ENCODE data around the gene GTPBP10.
A peak's percentile ranks its signal among the peaks of the same experiment; 100 is the strongest.

GTPBP10 gene

DNA sequence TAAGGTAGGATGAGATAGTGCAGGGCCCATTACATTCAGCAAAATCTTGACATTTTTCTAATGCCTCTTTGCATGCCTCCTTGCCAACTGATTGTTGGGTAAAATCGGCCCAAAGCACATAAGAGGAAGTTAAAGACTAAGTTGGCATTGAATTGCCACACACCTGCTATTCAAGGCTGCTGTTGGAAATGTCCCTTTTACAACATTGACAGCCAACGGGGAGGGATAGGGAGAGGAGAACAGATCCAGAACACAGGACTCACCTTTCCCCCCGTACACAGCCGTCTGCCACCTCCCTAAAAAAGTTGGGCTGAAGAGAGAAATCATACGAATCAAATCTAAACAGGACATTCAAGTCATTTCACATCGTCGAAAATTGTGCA is 26.1 kb upstream of the GTPBP10 start:
- Histone ChIP-seq H2BK12ac (ENCODE audit: low read length) (no peak overlapping the region), H2BK5ac (ENCODE audit: low read length) (no peak overlapping the region), H3K4me1 (ENCODE audit: control insufficient read depth in 2 of 2, insufficient read depth in 1 of 2, low read depth in 1 of 2, low read length in 2 of 2) (peaks cover 2 to 3% of the 10 kb centered on the region in 2 donors), H3K14ac (ENCODE audit: low read length) (no peak overlapping the region), H3K27ac (replicated peaks; ENCODE audit: low read length) (no peak overlapping the region), H4K8ac (ENCODE audit: low read depth, low read length) (no peak overlapping the region), H3K4me3 (ENCODE audit: low read length in 2 of 2) (no peak overlapping the region), H3K9me3 (replicated peaks in 1 of 2; ENCODE audit: control insufficient read depth in 2 of 2, insufficient read depth in 1 of 2, low read depth in 1 of 2, low read length in 2 of 2) (peaks cover 0 to 11% of the 10 kb centered on the region in 2 donors), H2AK5ac (ENCODE audit: low read depth, low read length) (no peak overlapping the region), H3K36me3 (replicated peaks in 1 of 2; ENCODE audit: control insufficient read depth in 2 of 2, insufficient read depth in 2 of 2, low read length in 2 of 2) (no peaks in the 10 kb centered on the region), H2BK120ac (ENCODE audit: low read depth, low read length) (no peak overlapping the region), H4K91ac (ENCODE audit: low read depth, low read length, poor library complexity) (no peak overlapping the region), H3K9ac (ENCODE audit: low read depth, low read length, poor library complexity) (no peak overlapping the region), H2BK15ac (ENCODE audit: low read length) (no peak overlapping the region), H3K4me2 (ENCODE audit: insufficient read depth, low read length, poor library complexity, severe bottlenecking) (peak overlapping the region; percentile 71), H3K27me3 (ENCODE audit: control insufficient read depth in 3 of 3, insufficient read depth in 3 of 3, low read depth in 1 of 3, low read length in 3 of 3) (peaks cover 11 to 67% (median 23%) of the 10 kb centered on the region in 3 experiments), H3K4ac (ENCODE audit: low read length) (no peak overlapping the region), H3K23ac (ENCODE audit: low read depth, low read length, poor library complexity) (no peak overlapping the region), H3K79me1 (ENCODE audit: low read depth, low read length) (peaks cover 3% of the 10 kb centered on the region), H2AFZ (ENCODE audit: low read length) (peak overlapping the region; percentile 94), H3K18ac (ENCODE audit: low read length) (no peak overlapping the region)
- DNase-seq (ENCODE audit: low spot score): no peak
- no CpG with 5 or more reads among the region's 7 CpGs for WGBS, 2 donors (ENCODE audit: extremely low coverage in 2 of 2, insufficient read length in 2 of 2, insufficient replicate concordance in 1 of 2)

DNA sequence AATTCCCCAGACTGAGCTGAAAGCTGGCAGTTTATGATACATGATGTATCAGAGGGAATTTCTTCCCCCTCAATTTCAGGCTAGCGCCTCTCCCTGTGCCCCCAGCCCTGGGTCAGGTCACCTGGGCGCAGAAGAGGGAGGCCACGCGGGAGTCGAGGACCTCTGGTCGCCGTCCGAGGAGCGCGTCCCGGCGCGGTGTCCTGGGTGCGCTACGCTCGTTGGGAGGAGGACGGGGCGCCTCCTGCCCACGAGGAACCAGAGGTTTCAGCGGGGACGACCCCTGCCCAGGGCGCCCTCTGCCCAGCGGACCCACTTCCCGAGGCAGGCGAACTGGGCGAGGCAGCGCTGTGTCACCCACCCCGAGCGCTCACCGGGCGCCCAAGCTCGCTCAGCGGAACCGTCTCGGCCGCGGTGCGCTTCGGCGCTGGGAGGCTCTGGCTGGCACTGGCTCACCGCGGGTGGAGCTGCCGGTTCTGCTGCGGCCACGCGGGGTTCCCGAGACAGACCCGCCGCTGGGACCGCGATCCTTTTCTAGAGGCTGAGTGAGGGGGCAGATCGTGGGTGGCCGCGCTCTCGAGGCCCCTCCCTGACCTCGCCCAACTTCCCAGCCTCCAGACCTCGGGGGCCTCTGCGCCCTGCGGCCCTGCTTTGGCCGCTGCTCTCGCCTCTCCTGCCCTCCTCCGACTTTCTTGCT is 25.6 kb upstream of the GTPBP10 start, which contains the start of gene FAM237B:
FAM237B (minus strand) TSS at position 504 of the 694 bp plus-strand sequence. CDS start 1,556 bp downstream, outside the sequence.
- peak within 1 kb of the TSS; percentile 84 for H3K14ac ChIP-seq (ENCODE audit: low read length)
- H2BK120ac ChIP-seq (ENCODE audit: low read depth, low read length): no peak within 1 kb of the TSS
- peak within 1 kb of the TSS; percentile 71 for H3K4me2 ChIP-seq (ENCODE audit: insufficient read depth, low read length, poor library complexity, severe bottlenecking)
- H2BK5ac ChIP-seq (ENCODE audit: low read length): no peak within 1 kb of the TSS
- no peak within 1 kb of the TSS for H2BK12ac ChIP-seq (ENCODE audit: low read length)
- H3K36me3 ChIP-seq (replicated peaks in 1 of 2; ENCODE audit: control insufficient read depth in 2 of 2, insufficient read depth in 2 of 2, low read length in 2 of 2): no peaks in the 10 kb centered on the region
- peak; percentile 39 for DNase-seq (ENCODE audit: low spot score)
- H3K79me1 ChIP-seq (ENCODE audit: low read depth, low read length): peaks cover 3% of the 10 kb centered on the region
- WGBS, 2 donors (ENCODE audit: extremely low coverage in 2 of 2, insufficient read length in 2 of 2, insufficient replicate concordance in 1 of 2): no CpG with 5 or more reads among the region's 62 CpGs
- peak within 1 kb of the TSS; percentile 94 for H2AFZ ChIP-seq (ENCODE audit: low read length)
- peaks cover 11 to 67% (median 23%) of the 10 kb centered on the region in 3 experiments for H3K27me3 ChIP-seq (ENCODE audit: control insufficient read depth in 3 of 3, insufficient read depth in 3 of 3, low read depth in 1 of 3, low read length in 3 of 3)
- H3K9me3 ChIP-seq (replicated peaks in 1 of 2; ENCODE audit: control insufficient read depth in 2 of 2, insufficient read depth in 1 of 2, low read depth in 1 of 2, low read length in 2 of 2): peaks cover 0 to 11% of the 10 kb centered on the region in 2 donors
- H3K27ac ChIP-seq (replicated peaks; ENCODE audit: low read length): no peak within 1 kb of the TSS
- H4K8ac ChIP-seq (ENCODE audit: low read depth, low read length): peak within 1 kb of the TSS; percentile 43
- H3K9ac ChIP-seq (ENCODE audit: low read depth, low read length, poor library complexity): peak within 1 kb of the TSS; percentile 78
- peak within 1 kb of the TSS; percentile 89 for H2BK15ac ChIP-seq (ENCODE audit: low read length)
- peak within 1 kb of the TSS; percentile 24 for H3K18ac ChIP-seq (ENCODE audit: low read length)
- peak within 1 kb of the TSS; percentile 26 to 79 for H3K4me3 ChIP-seq (ENCODE audit: low read length in 2 of 2)
- H3K4ac ChIP-seq (ENCODE audit: low read length): no peak within 1 kb of the TSS
- H4K91ac ChIP-seq (ENCODE audit: low read depth, low read length, poor library complexity): no peak within 1 kb of the TSS
- no peak within 1 kb of the TSS for H3K23ac ChIP-seq (ENCODE audit: low read depth, low read length, poor library complexity)
- no peak within 1 kb of the TSS for H2AK5ac ChIP-seq (ENCODE audit: low read depth, low read length)
- H3K4me1 ChIP-seq (ENCODE audit: control insufficient read depth in 2 of 2, insufficient read depth in 1 of 2, low read depth in 1 of 2, low read length in 2 of 2): peaks cover 2 to 3% of the 10 kb centered on the region in 2 donors

DNA sequence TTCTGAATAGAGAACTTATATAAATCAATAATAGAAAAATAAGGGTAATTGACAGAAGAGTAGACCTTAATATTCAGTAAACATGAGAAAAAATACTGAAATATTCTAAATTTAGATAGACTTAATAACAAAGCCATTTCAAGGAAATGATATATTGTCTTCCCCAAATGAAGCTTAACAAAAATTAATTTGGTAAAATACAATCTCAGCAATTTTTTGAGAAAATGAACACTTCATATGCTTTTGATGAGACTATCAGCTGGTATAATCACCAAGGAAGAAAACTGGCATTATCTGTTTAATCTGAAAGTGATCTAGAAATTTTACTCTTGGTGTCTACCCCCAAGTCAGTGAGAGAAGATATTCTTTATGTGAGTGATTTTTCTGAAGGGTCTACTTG is 23.7 kb upstream of the GTPBP10 start:
- Histone ChIP-seq H3K4me3 (ENCODE audit: low read length in 2 of 2) (no peak overlapping the region), H3K9ac (ENCODE audit: low read depth, low read length, poor library complexity) (no peak overlapping the region), H2BK12ac (ENCODE audit: low read length) (no peak overlapping the region), H3K14ac (ENCODE audit: low read length) (no peak overlapping the region), H3K9me3 (replicated peaks in 1 of 2; ENCODE audit: control insufficient read depth in 2 of 2, insufficient read depth in 1 of 2, low read depth in 1 of 2, low read length in 2 of 2) (peaks cover 0 to 11% of the 10 kb centered on the region in 2 donors), H2BK15ac (ENCODE audit: low read length) (no peak overlapping the region), H2AK5ac (ENCODE audit: low read depth, low read length) (no peak overlapping the region), H4K91ac (ENCODE audit: low read depth, low read length, poor library complexity) (no peak overlapping the region), H3K4me2 (ENCODE audit: insufficient read depth, low read length, poor library complexity, severe bottlenecking) (no peak overlapping the region), H3K27ac (replicated peaks; ENCODE audit: low read length) (no peak overlapping the region), H3K18ac (ENCODE audit: low read length) (no peak overlapping the region), H3K23ac (ENCODE audit: low read depth, low read length, poor library complexity) (no peak overlapping the region), H2BK120ac (ENCODE audit: low read depth, low read length) (no peak overlapping the region), H3K4ac (ENCODE audit: low read length) (no peak overlapping the region), H2BK5ac (ENCODE audit: low read length) (no peak overlapping the region), H2AFZ (ENCODE audit: low read length) (no peak overlapping the region), H3K36me3 (replicated peaks in 1 of 2; ENCODE audit: control insufficient read depth in 2 of 2, insufficient read depth in 2 of 2, low read length in 2 of 2) (no peaks in the 10 kb centered on the region), H4K8ac (ENCODE audit: low read depth, low read length) (no peak overlapping the region), H3K79me1 (ENCODE audit: low read depth, low read length) (peaks cover 3% of the 10 kb centered on the region), H3K27me3 (ENCODE audit: control insufficient read depth in 3 of 3, insufficient read depth in 3 of 3, low read depth in 1 of 3, low read length in 3 of 3) (peaks cover 11 to 61% (median 23%) of the 10 kb centered on the region in 3 experiments), H3K4me1 (ENCODE audit: control insufficient read depth in 2 of 2, insufficient read depth in 1 of 2, low read depth in 1 of 2, low read length in 2 of 2) (peaks cover 2 to 3% of the 10 kb centered on the region in 2 donors)
- no peak for DNase-seq (ENCODE audit: low spot score)

DNA sequence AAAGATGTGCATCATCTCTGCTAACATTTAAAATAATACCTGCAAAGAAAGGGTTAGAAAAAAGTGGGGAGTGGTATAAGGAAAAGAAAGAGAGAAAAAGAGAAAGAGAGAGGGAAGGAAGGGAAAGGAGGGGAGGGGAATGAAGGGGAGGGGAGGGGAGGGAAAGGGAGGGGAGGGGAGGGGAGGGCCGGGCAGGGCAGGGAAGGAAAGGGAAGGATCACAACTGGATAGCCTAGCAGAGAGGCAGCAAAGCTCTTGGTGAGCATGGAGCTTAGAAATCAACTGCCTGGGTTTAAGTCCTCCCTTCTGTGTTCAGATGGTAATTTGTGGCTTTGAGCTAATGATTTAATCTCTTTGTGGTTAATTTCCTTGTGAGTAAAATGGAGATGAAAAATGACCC is 20.0 kb upstream of the GTPBP10 start:
- Histone ChIP-seq H3K9me3 (replicated peaks in 1 of 2; ENCODE audit: control insufficient read depth in 2 of 2, insufficient read depth in 1 of 2, low read depth in 1 of 2, low read length in 2 of 2) (peaks cover 0 to 2% of the 10 kb centered on the region in 2 donors), H3K27ac (replicated peaks; ENCODE audit: low read length) (no peak overlapping the region), H3K23ac (ENCODE audit: low read depth, low read length, poor library complexity) (no peak overlapping the region), H3K27me3 (ENCODE audit: control insufficient read depth in 3 of 3, insufficient read depth in 3 of 3, low read depth in 1 of 3, low read length in 3 of 3) (peaks cover 2 to 27% (median 9%) of the 10 kb centered on the region in 3 experiments), H3K4me3 (ENCODE audit: low read length in 2 of 2) (no peak overlapping the region), H3K79me1 (ENCODE audit: low read depth, low read length) (no peaks in the 10 kb centered on the region), H3K36me3 (replicated peaks in 1 of 2; ENCODE audit: control insufficient read depth in 2 of 2, insufficient read depth in 2 of 2, low read length in 2 of 2) (no peaks in the 10 kb centered on the region), H3K4ac (ENCODE audit: low read length) (no peak overlapping the region), H2BK120ac (ENCODE audit: low read depth, low read length) (no peak overlapping the region), H3K4me2 (ENCODE audit: insufficient read depth, low read length, poor library complexity, severe bottlenecking) (no peak overlapping the region), H3K14ac (ENCODE audit: low read length) (no peak overlapping the region), H2BK12ac (ENCODE audit: low read length) (no peak overlapping the region), H2AFZ (ENCODE audit: low read length) (no peak overlapping the region), H3K18ac (ENCODE audit: low read length) (no peak overlapping the region), H4K91ac (ENCODE audit: low read depth, low read length, poor library complexity) (no peak overlapping the region), H3K9ac (ENCODE audit: low read depth, low read length, poor library complexity) (no peak overlapping the region), H2AK5ac (ENCODE audit: low read depth, low read length) (no peak overlapping the region), H2BK5ac (ENCODE audit: low read length) (no peak overlapping the region), H4K8ac (ENCODE audit: low read depth, low read length) (no peak overlapping the region), H2BK15ac (ENCODE audit: low read length) (no peak overlapping the region), H3K4me1 (ENCODE audit: control insufficient read depth in 2 of 2, insufficient read depth in 1 of 2, low read depth in 1 of 2, low read length in 2 of 2) (no peaks in the 10 kb centered on the region)
- no CpG with 5 or more reads among the region's 1 CpG for WGBS, 2 donors (ENCODE audit: extremely low coverage in 2 of 2, insufficient read length in 2 of 2, insufficient replicate concordance in 1 of 2)
- no peak for DNase-seq (ENCODE audit: low spot score)

Data from neuronal stem cell (in vitro differentiated cells).